GM18508 (cell line): ENCODE measurements around the gene UBXN10.
"Not testable (repeated sequence)": the region's sequence is repeated elsewhere in the genome, so short reads cannot be mapped to it uniquely, and the experiment has no call there.

Experiments
- ATAC-seq: cut with Tn5 transposase; IDR thresholded peaks from one replicate; pipeline ENCODE4 v1.9.1; 2021; ENCODE audit warnings: moderate number of reproducible peaks; ENCODE audit not compliant: insufficient read depth, unreplicated experiment

UBXN10 gene

GRCh38 chr1:20232564-20232963, 46.7 kb downstream of the UBXN10 start:
- ATAC-seq: not testable (repeated sequence)

GRCh38 chr1:20233394-20233793, 47.5 kb downstream of the UBXN10 start:
- no peak for ATAC-seq

- no peak for ATAC-seq
Measured at GRCh38 chr1:20233866-20234265, 48.0 kb downstream of the UBXN10 start.

GRCh38 chr1:20234788-20235535, 49.1 kb downstream of the UBXN10 start:
- no peak for ATAC-seq

GRCh38 chr1:20237646-20238045, 51.8 kb downstream of the UBXN10 start:
- ATAC-seq: no peak

GRCh38 chr1:20240012-20240411, 54.1 kb downstream of the UBXN10 start:
- ATAC-seq: no peak

GRCh38 chr1:20242890-20243479, 57.1 kb downstream of the UBXN10 start:
- ATAC-seq: no peak
